ENCODE data around the gene TNIK.

DNA sequence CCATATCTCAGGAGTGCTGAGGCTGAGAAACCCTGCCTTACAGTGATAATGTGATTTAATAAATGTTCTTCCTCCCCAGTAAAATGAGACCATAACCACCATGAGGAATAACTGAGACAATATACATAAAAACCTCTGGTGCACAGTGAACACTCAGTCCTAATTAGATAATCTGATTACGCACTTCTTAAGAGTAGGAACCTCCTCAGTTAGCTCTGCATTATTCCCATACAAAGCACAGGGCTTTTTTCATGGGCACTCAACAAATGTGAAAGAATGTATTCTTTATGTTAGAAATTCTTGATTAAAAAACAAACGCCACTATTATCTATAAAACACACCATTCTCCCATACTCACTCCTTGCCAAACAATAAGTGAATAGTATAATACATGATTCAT is 97.0 kb downstream of the TNIK start:
- TF ChIP-seq, protein P1, sequence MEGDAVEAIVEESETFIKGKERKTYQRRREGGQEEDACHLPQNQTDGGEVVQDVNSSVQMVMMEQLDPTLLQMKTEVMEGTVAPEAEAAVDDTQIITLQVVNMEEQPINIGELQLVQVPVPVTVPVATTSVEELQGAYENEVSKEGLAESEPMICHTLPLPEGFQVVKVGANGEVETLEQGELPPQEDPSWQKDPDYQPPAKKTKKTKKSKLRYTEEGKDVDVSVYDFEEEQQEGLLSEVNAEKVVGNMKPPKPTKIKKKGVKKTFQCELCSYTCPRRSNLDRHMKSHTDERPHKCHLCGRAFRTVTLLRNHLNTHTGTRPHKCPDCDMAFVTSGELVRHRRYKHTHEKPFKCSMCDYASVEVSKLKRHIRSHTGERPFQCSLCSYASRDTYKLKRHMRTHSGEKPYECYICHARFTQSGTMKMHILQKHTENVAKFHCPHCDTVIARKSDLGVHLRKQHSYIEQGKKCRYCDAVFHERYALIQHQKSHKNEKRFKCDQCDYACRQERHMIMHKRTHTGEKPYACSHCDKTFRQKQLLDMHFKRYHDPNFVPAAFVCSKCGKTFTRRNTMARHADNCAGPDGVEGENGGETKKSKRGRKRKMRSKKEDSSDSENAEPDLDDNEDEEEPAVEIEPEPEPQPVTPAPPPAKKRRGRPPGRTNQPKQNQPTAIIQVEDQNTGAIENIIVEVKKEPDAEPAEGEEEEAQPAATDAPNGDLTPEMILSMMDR (conservative IDR thresholded peaks at IDR 0.05): no peak
- no peak for TF ChIP-seq ZFX (IDR thresholded peaks at IDR 0.05)
